Activated naive CD4-positive, alpha-beta T cell treated with anti-CD3 and anti-CD28 coated beads for 36 hours (primary cell): ENCODE data around the gene ADAMTSL1. TPM values are rescaled to one million over a fixed set of nuclear protein-coding genes. Genes with fewer than 3 reads are reported as not detected.
A peak's percentile ranks its signal among the peaks of the same experiment; 100 is the strongest.

Experiments used
- CTCF ChIA-PET: fragments of 350-600 bp; sonication (Branson Sonifier 250); formaldehyde crosslinking; loops from one replicate; lab custom pipeline; 2021; ENCODE audit warnings: antibody characterized with exemption; lab: Charles Lee
- DNase-seq: peaks from one replicate; pipeline ENCODE4 v3.0.0-alpha.2; 2020
- H3K27ac Mint-ChIP-seq: one replicate; pipeline ENCODE4 v1.8.0; 2021; ENCODE audit warnings: mild to moderate bottlenecking, mixed read lengths
- H3K27me3 Mint-ChIP-seq: one replicate; pipeline ENCODE4 v1.8.0; 2021; ENCODE audit warnings: low read depth, mixed read lengths
- H3K36me3 Mint-ChIP-seq: one replicate; pipeline ENCODE4 v1.8.0; 2021; ENCODE audit warnings: low read depth, mixed read lengths
- H3K4me1 Mint-ChIP-seq: one replicate; pipeline ENCODE4 v1.8.0; 2021; ENCODE audit warnings: low read depth, mixed read lengths
- H3K4me3 Mint-ChIP-seq: one replicate; pipeline ENCODE4 v1.8.0; 2021; ENCODE audit warnings: mild to moderate bottlenecking, moderate library complexity, mixed read lengths
- H3K9me3 Mint-ChIP-seq: one replicate; pipeline ENCODE4 v1.8.0; 2021; ENCODE audit warnings: mixed read lengths
- intact Hi-C: fragments of 100-400 bp; cut with micrococcal nuclease; formaldehyde crosslinking; loops from one replicate; pipeline ENCODE4 v1.15.1; 2023
- total RNA-seq, 2 experiments: library from RNA; stranded (reverse); gene quantifications; one replicate each; pipeline ENCODE4 v1.2.3, GENCODE V29; 2021

Gene ADAMTSL1
- total RNA-seq, 2 experiments from 2014 or later: not detected

DNA sequence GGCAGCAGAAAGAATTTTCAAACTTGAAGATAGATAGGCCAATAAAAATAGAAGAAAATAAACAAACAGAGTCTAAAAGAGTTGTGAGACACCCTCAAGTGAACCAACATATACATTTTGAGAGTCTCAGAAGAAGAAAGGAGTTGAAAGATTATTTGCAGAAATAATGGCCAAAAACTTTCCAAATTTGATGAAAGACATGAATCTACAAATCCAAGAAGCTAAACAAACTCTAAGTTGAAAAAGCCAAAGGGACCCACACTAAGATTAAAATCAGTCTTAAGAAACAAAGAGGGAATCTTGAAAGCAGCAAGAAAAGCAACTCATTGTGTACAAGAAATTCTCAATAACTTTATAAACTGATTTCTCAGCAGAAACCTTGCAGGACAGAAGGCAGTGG lies 422.1 kb downstream of the ADAMTSL1 start:
- no peak overlapping the region for H3K4me3 Mint-ChIP-seq
- CTCF ChIA-PET: interaction anchor here (1.0 kb wide), 1 partner anchor 50 kb away, joined by 3 read pairs; no protein-coding TSS in a partner anchor
- intact Hi-C loops: no loop called here
- H3K36me3 Mint-ChIP-seq: peaks cover 3% of the 10 kb centered on the region
- no peaks in the 10 kb centered on the region for H3K4me1 Mint-ChIP-seq
- no peak for DNase-seq
- H3K27ac Mint-ChIP-seq: no peak overlapping the region
- no peaks in the 10 kb centered on the region for H3K27me3 Mint-ChIP-seq
- peaks cover 17% of the 10 kb centered on the region for H3K9me3 Mint-ChIP-seq

DNA sequence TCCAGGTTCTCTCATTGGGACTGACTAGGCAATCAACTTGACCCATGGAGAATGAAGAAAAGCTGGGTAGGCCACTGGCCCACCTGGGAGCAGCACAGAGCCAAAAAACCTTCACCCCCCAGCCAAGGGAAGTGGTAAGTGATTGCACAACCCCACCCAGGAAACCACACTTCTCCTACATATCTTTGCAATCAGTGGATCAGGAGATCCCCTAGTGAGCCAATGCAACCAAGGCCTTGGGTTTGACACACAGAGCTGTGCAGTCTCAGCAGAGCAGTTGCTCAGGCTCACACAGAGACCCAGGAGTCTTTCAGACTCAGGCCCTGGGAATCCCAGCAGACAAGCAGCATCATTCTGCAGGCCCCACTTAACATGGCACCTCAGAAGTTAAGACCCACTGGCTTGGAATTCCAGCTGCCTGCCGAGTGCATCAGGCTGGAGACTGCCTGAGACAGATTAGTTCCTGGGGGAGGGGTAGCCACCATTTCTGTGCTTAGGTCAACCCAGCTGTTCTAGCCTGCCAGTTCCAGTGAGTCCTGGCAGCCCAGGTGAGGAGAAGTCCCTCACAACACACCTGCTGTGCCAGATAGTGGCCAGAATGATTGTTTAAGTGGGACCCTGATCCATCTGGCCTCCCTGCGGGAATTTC lies 422.7 kb downstream of the ADAMTSL1 start:
- intact Hi-C loops: no loop called here
- Mint-ChIP-seq H3K4me3 (no peak overlapping the region), H3K36me3 (peaks cover 3% of the 10 kb centered on the region), H3K4me1 (no peaks in the 10 kb centered on the region), H3K27ac (no peak overlapping the region), H3K9me3 (peaks cover 20% of the 10 kb centered on the region), H3K27me3 (no peaks in the 10 kb centered on the region)
- DNase-seq: peak; percentile 7
- CTCF ChIA-PET: interaction anchor here (1.0 kb wide), 1 partner anchor 50 kb away, joined by 3 read pairs; no protein-coding TSS in a partner anchor

DNA sequence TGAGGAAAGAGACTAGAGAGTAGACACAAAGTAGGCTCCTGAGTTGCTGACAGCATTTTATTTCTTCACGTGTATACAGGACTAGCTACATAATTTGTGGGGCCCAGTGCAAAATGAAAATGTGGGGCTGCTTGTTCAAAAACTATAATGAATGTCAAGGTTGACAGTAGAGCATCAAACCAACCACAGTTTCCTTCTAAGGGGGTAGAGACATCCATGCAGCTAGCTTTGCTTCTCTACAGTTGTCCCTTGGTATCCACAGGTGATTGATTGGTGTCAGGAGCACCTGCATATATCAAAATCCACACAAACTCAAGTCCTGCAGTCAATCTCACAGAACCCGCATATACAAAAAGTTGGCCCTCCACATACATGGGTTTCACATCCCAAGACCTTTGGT lies 429.5 kb downstream of the ADAMTSL1 start:
- H3K27me3 Mint-ChIP-seq: no peaks in the 10 kb centered on the region
- no peaks in the 10 kb centered on the region for H3K36me3 Mint-ChIP-seq
- CTCF ChIA-PET: interaction anchor here (0.9 kb wide), 1 partner anchor 506 kb away, joined by 3 read pairs; no protein-coding TSS in a partner anchor
- H3K9me3 Mint-ChIP-seq: peaks cover 12% of the 10 kb centered on the region
- no peak overlapping the region for H3K27ac Mint-ChIP-seq
- DNase-seq: no peak
- no peaks in the 10 kb centered on the region for H3K4me1 Mint-ChIP-seq
- intact Hi-C loops: no loop called here
- no peak overlapping the region for H3K4me3 Mint-ChIP-seq

GRCh38 chr9:18905028-18905882 lies 431.3 kb downstream of the ADAMTSL1 start:
- Mint-ChIP-seq H3K4me1 (no peaks in the 10 kb centered on the region), H3K4me3 (no peak overlapping the region), H3K27me3 (no peaks in the 10 kb centered on the region), H3K36me3 (no peaks in the 10 kb centered on the region), H3K9me3 (peaks cover 12% of the 10 kb centered on the region), H3K27ac (no peak overlapping the region)
- CTCF ChIA-PET: no interaction called here
- DNase-seq: no peak
- intact Hi-C loops: no loop called here

DNA sequence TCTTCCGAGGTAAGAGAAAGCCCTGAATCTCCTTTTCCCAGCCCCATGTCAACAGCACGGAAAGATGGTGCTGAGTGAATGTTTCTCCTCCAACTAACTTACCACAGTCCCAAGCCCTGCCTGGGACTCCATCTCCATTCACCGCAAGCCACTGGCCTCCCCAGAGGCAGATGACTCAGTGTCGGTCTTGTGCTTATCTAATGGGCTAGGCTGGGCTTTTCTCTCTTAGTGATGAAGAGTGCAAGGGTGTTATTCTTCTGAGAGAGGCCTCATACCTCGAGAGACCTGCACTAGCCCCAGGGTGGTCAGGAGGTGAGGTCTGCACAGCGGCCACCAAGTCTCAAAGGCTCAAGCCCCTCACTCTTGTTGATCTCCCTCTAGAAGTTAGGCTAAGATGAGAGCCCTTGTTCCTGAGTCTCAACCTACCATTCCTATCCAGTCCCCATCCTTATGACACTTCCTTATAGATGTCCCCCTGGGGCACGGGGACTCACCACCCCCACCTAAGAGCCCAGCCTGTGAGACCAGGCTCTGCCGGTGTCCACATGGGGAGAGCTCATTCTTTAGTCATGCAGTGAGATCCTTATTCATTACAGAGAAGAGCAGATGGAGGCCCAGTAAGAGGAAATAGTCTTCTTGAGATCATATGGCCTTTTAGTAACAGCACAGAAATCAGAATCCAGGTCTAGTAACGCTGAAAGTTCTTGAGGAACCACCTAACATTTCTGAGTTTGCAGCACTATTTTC lies 432.1 kb downstream of the ADAMTSL1 start:
- Mint-ChIP-seq H3K36me3 (no peaks in the 10 kb centered on the region), H3K9me3 (peaks cover 12% of the 10 kb centered on the region), H3K4me1 (no peaks in the 10 kb centered on the region), H3K4me3 (no peak overlapping the region), H3K27me3 (no peaks in the 10 kb centered on the region), H3K27ac (no peak overlapping the region)
- CTCF ChIA-PET: no interaction called here
- intact Hi-C loops: no loop called here
- DNase-seq: no peak

- intact Hi-C loops: no loop called here
- H3K9me3 Mint-ChIP-seq: peaks cover 8% of the 10 kb centered on the region
- H3K36me3 Mint-ChIP-seq: no peaks in the 10 kb centered on the region
- H3K4me1 Mint-ChIP-seq: no peaks in the 10 kb centered on the region
- H3K4me3 Mint-ChIP-seq: no peak overlapping the region
- H3K27ac Mint-ChIP-seq: no peak overlapping the region
- no peaks in the 10 kb centered on the region for H3K27me3 Mint-ChIP-seq
- CTCF ChIA-PET: no interaction called here
- DNase-seq: no peak
Measured at GRCh38 chr9:18906656-18907395, 432.9 kb downstream of the ADAMTSL1 start.

- Mint-ChIP-seq H3K4me1 (no peaks in the 10 kb centered on the region), H3K27me3 (no peaks in the 10 kb centered on the region), H3K4me3 (no peak overlapping the region), H3K9me3 (no peaks in the 10 kb centered on the region), H3K27ac (no peak overlapping the region), H3K36me3 (no peaks in the 10 kb centered on the region)
- DNase-seq: no peak
- CTCF ChIA-PET: no interaction called here
- intact Hi-C loops: no loop called here
Measured at GRCh38 chr9:18907927-18908625, 434.1 kb downstream of the ADAMTSL1 start.

- DNase-seq: no peak
- H3K4me3 Mint-ChIP-seq: no peak overlapping the region
- no peaks in the 10 kb centered on the region for H3K27me3 Mint-ChIP-seq
- intact Hi-C loops: no loop called here
- no peaks in the 10 kb centered on the region for H3K4me1 Mint-ChIP-seq
- no peaks in the 10 kb centered on the region for H3K9me3 Mint-ChIP-seq
- no peak overlapping the region for H3K27ac Mint-ChIP-seq
- no peaks in the 10 kb centered on the region for H3K36me3 Mint-ChIP-seq
- CTCF ChIA-PET: no interaction called here
Measured at GRCh38 chr9:18909140-18910018, 435.4 kb downstream of the ADAMTSL1 start.

DNA sequence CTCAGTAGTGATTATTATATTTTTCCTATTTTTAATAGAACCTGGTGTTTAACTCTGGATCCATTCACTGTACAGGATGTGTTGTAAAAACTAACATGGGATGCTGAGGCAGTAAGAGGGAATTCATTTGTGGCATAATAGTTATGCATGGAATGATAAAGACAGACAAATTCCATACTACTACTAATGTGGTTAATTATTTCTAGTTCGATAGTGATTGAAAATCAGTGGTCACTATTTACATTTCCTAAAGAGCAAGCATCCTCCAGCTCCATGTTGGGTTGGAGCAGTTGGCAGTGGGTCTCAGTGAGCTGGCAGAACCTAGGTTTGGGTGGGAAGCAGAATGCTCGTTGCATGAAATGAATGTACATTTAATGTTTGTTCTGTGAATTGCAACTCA lies 436.5 kb downstream of the ADAMTSL1 start:
- intact Hi-C loops: no loop called here
- no peaks in the 10 kb centered on the region for H3K4me1 Mint-ChIP-seq
- H3K27ac Mint-ChIP-seq: no peak overlapping the region
- H3K27me3 Mint-ChIP-seq: no peaks in the 10 kb centered on the region
- no peak for DNase-seq
- no peaks in the 10 kb centered on the region for H3K9me3 Mint-ChIP-seq
- no peak overlapping the region for H3K4me3 Mint-ChIP-seq
- CTCF ChIA-PET: interaction anchor here (0.6 kb wide), 1 partner anchor 655 kb away, joined by 4 read pairs; no protein-coding TSS in a partner anchor
- no peaks in the 10 kb centered on the region for H3K36me3 Mint-ChIP-seq

DNA sequence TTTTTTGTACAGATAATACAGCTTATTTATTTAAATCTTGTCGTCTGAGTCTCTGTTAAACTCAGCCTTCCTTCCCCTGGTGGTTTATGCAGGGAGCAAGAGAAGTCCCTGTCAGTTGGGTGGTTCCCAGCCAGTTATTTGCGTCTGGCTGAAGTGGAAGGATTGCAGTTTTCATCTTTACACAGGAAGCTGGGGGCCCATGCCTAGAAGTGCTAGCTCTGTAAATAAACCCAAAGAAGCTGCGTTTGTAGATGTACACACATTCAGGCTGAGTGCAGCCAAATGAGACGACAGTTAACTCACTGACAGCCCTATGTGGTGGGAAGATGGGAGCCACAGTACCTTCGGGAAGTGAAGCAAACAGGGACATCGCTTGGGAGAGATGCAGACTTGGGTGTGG lies 437.0 kb downstream of the ADAMTSL1 start:
- Mint-ChIP-seq H3K27me3 (no peaks in the 10 kb centered on the region), H3K4me3 (no peak overlapping the region), H3K36me3 (no peaks in the 10 kb centered on the region), H3K9me3 (no peaks in the 10 kb centered on the region), H3K4me1 (no peaks in the 10 kb centered on the region), H3K27ac (no peak overlapping the region)
- CTCF ChIA-PET: no interaction called here
- intact Hi-C loops: no loop called here
- DNase-seq: no peak
